ENCODE results near the gene UBE3B. TPM values are rescaled to one million over a fixed set of nuclear protein-coding genes. Genes with fewer than 3 reads are reported as not detected.

Gene UBE3B
- total RNA-seq, 4 donors from 2014 or later = 14.7 to 64.2 (median 30.7) TPM

DNA sequence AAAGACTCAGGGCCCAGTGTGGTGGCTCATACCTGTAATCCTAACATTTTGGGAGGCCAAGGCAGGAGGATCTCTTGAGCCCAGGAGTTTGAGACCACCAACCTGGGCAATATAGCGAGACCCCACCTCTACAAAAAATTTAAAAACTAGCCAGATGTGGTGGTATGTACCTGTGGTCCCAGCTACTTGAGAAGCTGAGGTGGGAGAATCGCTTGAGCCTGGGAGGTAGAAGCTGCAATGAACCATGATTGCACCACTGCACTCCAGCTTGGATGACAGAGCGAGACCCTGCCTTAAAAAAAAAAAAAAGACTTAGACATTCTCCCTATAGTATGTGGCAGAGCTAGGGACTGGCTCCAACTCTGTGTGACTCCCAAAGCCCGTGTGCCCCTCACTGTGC is 2.9 kb downstream of the UBE3B start:
- Histone ChIP-seq H3K4me3 (no peak overlapping the region), H3K36me3 (no peaks in the 10 kb centered on the region), H3K4me1 (peaks cover 6 to 11% of the 10 kb centered on the region in 2 donors), H3K27me3 (no peaks in the 10 kb centered on the region), H3K9me3 (no peaks in the 10 kb centered on the region), H3K27ac (no peak overlapping the region)
- TF ChIP-seq, protein P1, sequence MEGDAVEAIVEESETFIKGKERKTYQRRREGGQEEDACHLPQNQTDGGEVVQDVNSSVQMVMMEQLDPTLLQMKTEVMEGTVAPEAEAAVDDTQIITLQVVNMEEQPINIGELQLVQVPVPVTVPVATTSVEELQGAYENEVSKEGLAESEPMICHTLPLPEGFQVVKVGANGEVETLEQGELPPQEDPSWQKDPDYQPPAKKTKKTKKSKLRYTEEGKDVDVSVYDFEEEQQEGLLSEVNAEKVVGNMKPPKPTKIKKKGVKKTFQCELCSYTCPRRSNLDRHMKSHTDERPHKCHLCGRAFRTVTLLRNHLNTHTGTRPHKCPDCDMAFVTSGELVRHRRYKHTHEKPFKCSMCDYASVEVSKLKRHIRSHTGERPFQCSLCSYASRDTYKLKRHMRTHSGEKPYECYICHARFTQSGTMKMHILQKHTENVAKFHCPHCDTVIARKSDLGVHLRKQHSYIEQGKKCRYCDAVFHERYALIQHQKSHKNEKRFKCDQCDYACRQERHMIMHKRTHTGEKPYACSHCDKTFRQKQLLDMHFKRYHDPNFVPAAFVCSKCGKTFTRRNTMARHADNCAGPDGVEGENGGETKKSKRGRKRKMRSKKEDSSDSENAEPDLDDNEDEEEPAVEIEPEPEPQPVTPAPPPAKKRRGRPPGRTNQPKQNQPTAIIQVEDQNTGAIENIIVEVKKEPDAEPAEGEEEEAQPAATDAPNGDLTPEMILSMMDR (IDR thresholded peaks at IDR 0.05) = no peak
- TF ChIP-seq POLR2A (IDR thresholded peaks at IDR 0.05) = no peak
- DNase-seq = no peak
- intact Hi-C loops (cut with DNase I; ENCODE audit: low total_unique reads) = loop anchor here (10.0 kb wide), 1 partner anchor 56 kb away; no protein-coding TSS in a partner anchor

DNA sequence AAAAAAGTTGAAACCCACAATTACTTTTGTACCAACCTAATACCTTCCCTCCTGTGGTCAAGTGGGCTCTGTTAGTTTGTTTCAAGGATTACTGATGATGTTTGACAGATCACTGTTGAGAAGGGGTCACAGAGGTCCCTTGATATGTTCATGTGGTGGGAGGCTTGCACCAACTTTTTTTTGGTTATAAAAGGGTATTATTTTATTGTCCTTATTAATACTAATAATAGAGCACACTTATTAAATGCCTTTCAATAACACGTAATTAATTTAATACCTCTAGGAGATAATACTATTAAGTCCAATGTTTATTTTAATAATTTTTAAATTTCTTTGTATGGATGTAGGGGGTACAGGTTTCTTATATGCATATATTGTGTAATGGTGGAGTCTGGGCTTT is 4.4 kb downstream of the UBE3B start:
- TF ChIP-seq, protein P1 (IDR thresholded peaks at IDR 0.05) = no peak
- TF ChIP-seq POLR2A (IDR thresholded peaks at IDR 0.05) = no peak
- no peaks in the 10 kb centered on the region for H3K27me3 ChIP-seq
- H3K27ac ChIP-seq = no peak overlapping the region
- no peaks in the 10 kb centered on the region for H3K36me3 ChIP-seq
- no peak for DNase-seq
- H3K4me3 ChIP-seq = no peak overlapping the region
- no peaks in the 10 kb centered on the region for H3K9me3 ChIP-seq
- peaks cover 0 to 11% of the 10 kb centered on the region in 2 donors for H3K4me1 ChIP-seq
- intact Hi-C loops (cut with DNase I; ENCODE audit: low total_unique reads) = loop anchor here (10.0 kb wide), 1 partner anchor 57 kb away; no protein-coding TSS in a partner anchor

DNA sequence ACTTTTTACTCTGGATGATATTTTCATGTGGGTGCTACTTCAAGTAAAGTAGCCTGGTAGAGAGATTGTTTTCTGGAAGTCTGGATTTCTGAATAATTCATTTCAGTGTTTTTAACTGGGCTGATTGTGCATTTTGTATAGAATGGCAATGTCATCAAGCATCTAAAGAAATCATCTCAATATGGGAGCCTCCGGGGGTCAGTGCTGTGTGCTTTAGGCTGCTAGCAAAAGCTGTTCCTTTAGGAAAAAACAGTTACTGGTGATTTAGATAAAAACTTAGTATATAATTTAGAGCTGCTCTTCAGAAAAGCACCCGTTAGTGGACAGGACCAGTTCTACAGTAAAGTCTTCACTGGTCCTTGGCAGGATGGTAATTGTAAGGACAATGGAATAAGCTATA is 5.1 kb downstream of the UBE3B start:
- Histone ChIP-seq H3K27ac (no peak overlapping the region), H3K4me3 (no peak overlapping the region), H3K27me3 (no peaks in the 10 kb centered on the region), H3K4me1 (peaks cover 0 to 11% of the 10 kb centered on the region in 2 donors), H3K36me3 (no peaks in the 10 kb centered on the region), H3K9me3 (no peaks in the 10 kb centered on the region)
- DNase-seq = no peak
- TF ChIP-seq POLR2A (IDR thresholded peaks at IDR 0.05) = no peak
- TF ChIP-seq, protein P1 (IDR thresholded peaks at IDR 0.05) = no peak
- intact Hi-C loops (cut with DNase I; ENCODE audit: low total_unique reads) = loop anchor here (10.0 kb wide), 1 partner anchor 58 kb away; no protein-coding TSS in a partner anchor

DNA sequence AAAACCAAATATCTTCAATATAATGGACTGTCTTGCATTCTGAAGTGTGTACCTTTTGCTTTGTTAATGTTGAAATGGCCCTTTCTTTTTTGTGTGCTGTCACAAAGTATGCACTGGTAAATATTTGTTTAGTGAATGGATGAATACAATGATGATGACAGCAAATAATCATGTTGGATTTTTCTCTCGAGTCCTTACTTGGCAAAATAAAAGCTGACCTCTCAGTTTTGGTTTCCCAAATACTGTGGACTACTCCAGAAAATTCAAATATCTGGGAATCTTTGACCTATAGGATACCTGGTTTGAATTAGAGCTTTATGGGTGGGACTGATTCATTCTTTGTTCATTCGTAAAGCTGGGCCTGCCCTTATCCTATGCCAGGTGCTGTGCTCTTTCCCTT is 5.5 kb downstream of the UBE3B start:
- TF ChIP-seq POLR2A (IDR thresholded peaks at IDR 0.05) = no peak
- TF ChIP-seq, protein P1 (IDR thresholded peaks at IDR 0.05) = no peak
- Histone ChIP-seq H3K9me3 (no peaks in the 10 kb centered on the region), H3K27me3 (no peaks in the 10 kb centered on the region), H3K4me1 (peaks cover 0 to 11% of the 10 kb centered on the region in 2 donors), H3K4me3 (no peak overlapping the region), H3K27ac (no peak overlapping the region), H3K36me3 (no peaks in the 10 kb centered on the region)
- intact Hi-C loops (cut with DNase I; ENCODE audit: low total_unique reads) = loop anchor here (10.0 kb wide), 1 partner anchor 58 kb away; no protein-coding TSS in a partner anchor
- DNase-seq = no peak

DNA sequence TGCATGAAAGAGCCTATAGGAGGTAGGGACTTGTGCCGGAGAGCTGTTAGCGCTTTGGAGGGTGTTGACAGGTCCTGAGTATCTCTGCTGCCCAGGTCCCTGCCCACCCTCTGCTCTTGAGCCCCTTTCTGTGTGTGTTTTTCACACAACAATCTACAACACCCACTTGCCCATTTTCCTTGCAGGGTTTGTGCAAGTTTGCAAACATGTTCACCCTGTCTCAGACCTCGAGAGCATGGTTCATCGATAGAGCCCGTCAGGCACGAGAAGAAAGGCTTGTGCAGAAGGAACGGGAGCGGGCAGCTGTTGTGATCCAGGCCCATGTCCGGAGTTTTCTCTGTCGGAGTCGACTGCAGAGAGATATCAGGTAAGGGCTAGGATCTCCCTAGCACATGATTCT is 5.9 kb downstream of the UBE3B start:
- H3K9me3 ChIP-seq = no peaks in the 10 kb centered on the region
- intact Hi-C loops (cut with DNase I; ENCODE audit: low total_unique reads) = loop anchor here (10.0 kb wide), 1 partner anchor 59 kb away; no protein-coding TSS in a partner anchor
- TF ChIP-seq, protein P1 (IDR thresholded peaks at IDR 0.05) = no peak
- TF ChIP-seq POLR2A (IDR thresholded peaks at IDR 0.05) = no peak
- H3K4me1 ChIP-seq = peaks cover 0 to 11% of the 10 kb centered on the region in 2 donors
- H3K27ac ChIP-seq = no peak overlapping the region
- H3K27me3 ChIP-seq = no peaks in the 10 kb centered on the region
- DNase-seq = no peak
- H3K4me3 ChIP-seq = no peak overlapping the region
- no peaks in the 10 kb centered on the region for H3K36me3 ChIP-seq
